A549 (cell line): ENCODE measurements around the gene MAP2. TPM values are rescaled to one million over a fixed set of nuclear protein-coding genes. Genes with fewer than 3 reads are reported as not detected.

Experiments used
- ATAC-seq, 2 experiments: fragments of 200-7000 bp in 1 of 2; fragments of >200 bp in 1 of 2; cut with Nextera tagmentation in 1 of 2; cut with Tn5 transposase in 1 of 2; 3 replicates each; pipeline versions ENCODE4 v1.8.0 to v1.9.1; 2018 to 2020; ENCODE audit warnings: mild to moderate bottlenecking in 1 of 2, moderate library complexity in 1 of 2
- CTCF ChIA-PET: fragments of 300-600 bp; sonication (Branson Sonifier 250); formaldehyde crosslinking; extraction: SDS; loops from one replicate; lab custom pipeline; 2021; ENCODE audit warnings: antibody characterized with exemption, inconsistent platforms; lab: Yijun Ruan, JAX
- POLR2A ChIA-PET: fragments of 350-600 bp; formaldehyde crosslinking; extraction: SDS; loops from one replicate; lab custom pipeline; 2021; ENCODE audit warnings: antibody characterized with exemption, inconsistent platforms; lab: Yijun Ruan, JAX
- DNase-seq, 2 experiments: peaks; one replicate each; pipeline versions ENCODE4 v3.0.0 to v3.0.0-alpha.2; 2011 to 2016; ENCODE audit warnings: low read depth in 1 of 2, low spot score in 1 of 2
- FAIRE-seq: peaks from 2 replicates; lab custom pipeline; 2011; peaks lifted over from hg19 to GRCh38; lab: Jason Lieb, UNC
- H3K27ac ChIP-seq, 2 experiments: fragments of >200 bp; sonication (Bioruptor Twin); formaldehyde crosslinking; 3 replicates each; pipeline ENCODE4 v1.5.1; 2016 to 2017
- H3K4me1 ChIP-seq: fragments of >200 bp; sonication (Bioruptor Twin); formaldehyde crosslinking; 3 replicates; pipeline ENCODE4 v1.6.1; 2016
- H3K4me2 ChIP-seq: fragments of >200 bp; sonication (Bioruptor Twin); formaldehyde crosslinking; 3 replicates; pipeline ENCODE4 v1.6.1; 2016
- H3K4me3 ChIP-seq: fragments of >200 bp; sonication (Bioruptor Twin); formaldehyde crosslinking; 3 replicates; pipeline ENCODE4 v1.5.1; 2016
- H3K9me3 ChIP-seq: fragments of >200 bp; sonication (Bioruptor Twin); formaldehyde crosslinking; 3 replicates; pipeline ENCODE4 v1.6.1; 2016
- CBX2 ChIP-seq: fragments of 200-600 bp; sonication (generic); IDR thresholded peaks from 2 replicates; pipeline ENCODE4 v1.6.1; 2016; ENCODE audit warnings: low read depth, mild to moderate bottlenecking, borderline replicate concordance
- CBX8 ChIP-seq: fragments of 200-600 bp; sonication (generic); IDR thresholded peaks from 2 replicates; pipeline ENCODE4 v1.6.1; 2016
- E2F6 ChIP-seq: IDR thresholded peaks from 2 replicates; pipeline ENCODE4 v1.6.1; 2012; ENCODE audit warnings: low read depth, borderline replicate concordance
- EHF ChIP-seq: fragments of 250-450 bp; sonication (Bioruptor Pico); IDR thresholded peaks from 2 replicates; pipeline ENCODE4 v1.5.0; 2020; ENCODE audit warnings: mild to moderate bottlenecking
- EHMT2 ChIP-seq: fragments of 200-600 bp; sonication (generic); IDR thresholded peaks from 2 replicates; pipeline ENCODE4 v1.6.1; 2016; ENCODE audit warnings: antibody characterized with exemption, low read depth, mild to moderate bottlenecking, moderate library complexity
- ELK1 ChIP-seq: fragments of 150-350 bp; IDR thresholded peaks from 2 replicates; pipeline ENCODE4 v1.6.1; 2014; ENCODE audit warnings: low read depth, mild to moderate bottlenecking, low read length
- ESRRA ChIP-seq: fragments of 150-350 bp; IDR thresholded peaks from 2 replicates; pipeline ENCODE4 v1.6.1; 2014; ENCODE audit warnings: mild to moderate bottlenecking, low read length, borderline replicate concordance
- FOSL2 ChIP-seq, 2 experiments: fragments of 450-650 bp in 1 of 2; fragments of >200 bp in 1 of 2; sonication (Bioruptor Twin) in 1 of 2; formaldehyde crosslinking; IDR thresholded peaks; 2 replicates each; pipeline versions ENCODE4 v1.5.0 to v1.6.1; 2016 to 2020; ENCODE audit warnings: mild to moderate bottlenecking in 1 of 2, moderate library complexity in 1 of 2
- HOXA7 ChIP-seq: fragments of 250-450 bp; sonication (Bioruptor Pico); IDR thresholded peaks from 2 replicates; pipeline ENCODE4 v1.5.0; 2020; ENCODE audit warnings: mild to moderate bottlenecking, moderate library complexity
- JUN ChIP-seq, 2 experiments: fragments of >200 bp; sonication (Bioruptor Twin); formaldehyde crosslinking; IDR thresholded peaks; 2 replicates in 1 of 2; 3 replicates in 1 of 2; pipeline ENCODE4 v1.6.1; 2016 to 2017
- MYC ChIP-seq: IDR thresholded peaks from 2 replicates; pipeline ENCODE4 v1.6.1; 2012; ENCODE audit warnings: mild to moderate bottlenecking, inconsistent platforms, low read length, improper control_type of control experiment, borderline replicate concordance
- NPAS2 ChIP-seq: fragments of 250-450 bp; sonication (Bioruptor Pico); IDR thresholded peaks from 2 replicates; pipeline ENCODE4 v1.8.0; 2022; ENCODE audit warnings: mild to moderate bottlenecking, moderate library complexity, borderline replicate concordance
- PHF8 ChIP-seq: fragments of 200-600 bp; sonication (generic); IDR thresholded peaks from 2 replicates; pipeline ENCODE4 v1.6.1; 2016; ENCODE audit warnings: low read depth, mild to moderate bottlenecking, antibody characterized with exemption, moderate library complexity, borderline replicate concordance
- RCOR1 ChIP-seq: fragments of 150-350 bp; IDR thresholded peaks from 2 replicates; pipeline ENCODE4 v1.6.1; 2014; ENCODE audit warnings: antibody characterized with exemption, low read length, low read depth
- SREBF2 ChIP-seq: fragments of 450-650 bp; IDR thresholded peaks from 2 replicates; pipeline ENCODE4 v1.6.1; 2014; ENCODE audit warnings: mild to moderate bottlenecking, moderate library complexity
- TFCP2L1 ChIP-seq: fragments of 250-450 bp; sonication (Bioruptor Pico); IDR thresholded peaks from 2 replicates; pipeline ENCODE4 v1.5.0; 2021; ENCODE audit warnings: mild to moderate bottlenecking
- TP53 ChIP-seq: fragments of 250-450 bp; sonication (Bioruptor Pico); IDR thresholded peaks from 2 replicates; pipeline ENCODE4 v1.5.0; 2021; ENCODE audit warnings: mild to moderate bottlenecking, moderate library complexity
- USF2 ChIP-seq: fragments of 450-650 bp; IDR thresholded peaks from 2 replicates; pipeline ENCODE4 v1.6.1; 2014; ENCODE audit warnings: antibody characterized with exemption
- ZC3H11A ChIP-seq: fragments of 450-650 bp; IDR thresholded peaks from 2 replicates; pipeline ENCODE4 v1.6.1; 2014; ENCODE audit warnings: antibody characterized with exemption, mild to moderate bottlenecking
- ZNF302 ChIP-seq: fragments of 250-450 bp; sonication (Bioruptor Pico); IDR thresholded peaks from 2 replicates; pipeline ENCODE4 v1.9.0; 2021; ENCODE audit warnings: inconsistent platforms, mild to moderate bottlenecking, moderate library complexity
- ZSCAN20 ChIP-seq: fragments of 250-450 bp; sonication (Bioruptor Pico); IDR thresholded peaks from 2 replicates; pipeline ENCODE4 v1.8.0; 2022; ENCODE audit warnings: mild to moderate bottlenecking, moderate library complexity
- WGBS: methylation state at CpG from one replicate; pipeline ENCODE4 v1.1.6; 2017; ENCODE audit errors: missing lambda C conversion rate; 5-methylcytosine and 5-hydroxymethylcytosine counted together
- polyA plus RNA-seq, 4 experiments: library from polyadenylated mRNA; depleted of rRNA in 3 of 4; stranded (reverse); fragments of >200 nt; fragmentation: RNase III in 1 of 4; extraction: RNeasy Plus Mini Kit Qiagen cat#74134 plus additional on column Dnase treatment in 1 of 4; gene quantifications; 2 replicates in 3 of 4; 3 replicates in 1 of 4; pipeline ENCODE4 v1.2.3, GENCODE V29; 2011 to 2017

MAP2 gene
- polyA plus RNA-seq, 2 of the 4 experiments (the other 2 are of a cell fraction) = 0.53 to 1.8 TPM

GRCh38 chr2:209636076-209636475 lies 212.2 kb downstream of the MAP2 start:
- no peak overlapping the region for H3K4me3 ChIP-seq
- CTCF ChIA-PET = no interaction called here
- DNase-seq = no peak
- TF ChIP-seq EHMT2 (no peak), PHF8 (no peak), NPAS2 (CRISPR knock-in tag) (no peak), CBX8 (no peak), E2F6 (no peak), USF2 (no peak), MYC (no peak), ELK1 (no peak), EHF (CRISPR knock-in tag) (no peak), CBX2 (no peak), RCOR1 (no peak), ZC3H11A (no peak), TP53 (no peak), ESRRA (no peak), HOXA7 (no peak), ZNF302 (CRISPR knock-in tag) (no peak), TFCP2L1 (CRISPR knock-in tag) (no peak), ZSCAN20 (CRISPR knock-in tag) (no peak)
- no peak overlapping the region for H3K27ac ChIP-seq
- no peak overlapping the region for H3K4me2 ChIP-seq
- POLR2A ChIA-PET = no interaction called here
- no peaks in the 10 kb centered on the region for H3K9me3 ChIP-seq
- FAIRE-seq = no peak
- ATAC-seq = no peak
- H3K4me1 ChIP-seq = peaks cover 10% of the 10 kb centered on the region; the same call in 2 of the 3 replicates

- TF ChIP-seq JUN (IDR thresholded peaks at IDR 0.05) (no peak), ESRRA (no peak)
- Histone ChIP-seq H3K9me3 (no peaks in the 10 kb centered on the region), H3K4me3 (no peak overlapping the region), H3K4me2 (no peak overlapping the region), H3K4me1 (peaks cover 10% of the 10 kb centered on the region; the same call in 2 of the 3 replicates), H3K27ac (no peak overlapping the region)
- ChIA-PET POLR2A (no interaction called here), CTCF (no interaction called here)
- WGBS = 67% methylated on average over 3 of the region's 3 CpGs
- no peak for DNase-seq
- ATAC-seq = no peak
- no peak for FAIRE-seq
These were observed 213.4 kb downstream of the MAP2 start for GRCh38 chr2:209637293-209637692.

GRCh38 chr2:209638346-209638745 lies 214.5 kb downstream of the MAP2 start:
- CTCF ChIA-PET = no interaction called here
- Histone ChIP-seq H3K9me3 (no peaks in the 10 kb centered on the region), H3K4me3 (no peak overlapping the region), H3K27ac (no peak overlapping the region), H3K4me1 (peaks cover 10% of the 10 kb centered on the region; the same call in 2 of the 3 replicates), H3K4me2 (peak overlapping the region; percentile 27)
- POLR2A ChIA-PET = no interaction called here
- FAIRE-seq (no peak), DNase-seq (peak; percentile 2 to 7), ATAC-seq (peak; percentile 65 to 66; a peak in 5 of 6 replicates)
- TF ChIP-seq SREBF2 = no peak
- TF ChIP-seq FOSL2 (IDR thresholded peaks at IDR 0.05) = peak; percentile 39
- peak; percentile 78 for TF ChIP-seq FOSL2 (CRISPR knock-in tag; IDR thresholded peaks at IDR 0.05)
- 0% methylated on average over 2 of the region's 2 CpGs for WGBS
